Measurements from ENCODE around the gene HIGD1A.

Gene HIGD1A

DNA sequence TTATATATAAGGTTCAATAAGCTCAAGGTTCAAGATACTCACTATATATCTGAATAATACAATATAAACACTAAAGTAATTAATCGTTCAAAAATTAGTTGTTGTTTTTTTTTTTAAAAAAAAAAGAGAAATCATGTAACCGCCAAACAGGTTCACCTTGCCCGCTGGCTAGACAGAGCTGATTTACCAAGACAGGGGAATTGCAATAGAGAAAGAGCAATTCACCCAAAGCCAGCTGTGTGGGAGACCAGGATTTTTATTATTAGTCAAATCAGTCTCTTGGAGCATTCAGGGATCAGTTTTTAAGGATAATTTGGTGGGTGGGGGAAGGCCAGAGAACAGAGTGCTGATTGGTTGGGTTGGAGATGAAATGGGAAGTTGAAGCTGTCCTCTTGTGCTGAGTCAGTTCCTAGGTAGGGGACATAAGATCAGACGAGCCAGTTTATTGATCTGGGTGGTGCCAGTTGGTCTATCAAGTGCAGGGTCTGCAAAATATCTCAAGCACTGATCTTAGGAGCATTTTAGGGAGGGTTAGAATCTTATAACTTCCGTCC is 7.9 kb downstream of the HIGD1A start:
- H3K27ac ChIP-seq: no peak overlapping the region
- no peak overlapping the region for H3K4me3 ChIP-seq (ENCODE audit: low read depth, low read length)
- DNase-seq: no peak
- no peaks in the 10 kb centered on the region for H3K27me3 ChIP-seq (replicated peaks)
- H3K36me3 ChIP-seq (replicated peaks): peaks cover 8% of the 10 kb centered on the region
- no peak for TF ChIP-seq CTCF (IDR thresholded peaks at IDR 0.05; ENCODE audit: low read depth, low read length, missing control alignments)
- in situ Hi-C loops (cut with HindIII; ENCODE audit: low pct_ligation_motif_present, low sequenced_read_pairs): no loop called here

- in situ Hi-C loops (cut with HindIII; ENCODE audit: low pct_ligation_motif_present, low sequenced_read_pairs): no loop called here
- TF ChIP-seq CTCF (IDR thresholded peaks at IDR 0.05; ENCODE audit: low read depth, low read length, missing control alignments): no peak
- no peak overlapping the region for H3K27ac ChIP-seq
- H3K27me3 ChIP-seq (replicated peaks): no peaks in the 10 kb centered on the region
- no peak overlapping the region for H3K4me3 ChIP-seq (ENCODE audit: low read depth, low read length)
- peaks cover 8% of the 10 kb centered on the region for H3K36me3 ChIP-seq (replicated peaks)
- no peak for DNase-seq
Observed at GRCh38 chr3:42795621-42796181, 8.6 kb downstream of the HIGD1A start.

DNA sequence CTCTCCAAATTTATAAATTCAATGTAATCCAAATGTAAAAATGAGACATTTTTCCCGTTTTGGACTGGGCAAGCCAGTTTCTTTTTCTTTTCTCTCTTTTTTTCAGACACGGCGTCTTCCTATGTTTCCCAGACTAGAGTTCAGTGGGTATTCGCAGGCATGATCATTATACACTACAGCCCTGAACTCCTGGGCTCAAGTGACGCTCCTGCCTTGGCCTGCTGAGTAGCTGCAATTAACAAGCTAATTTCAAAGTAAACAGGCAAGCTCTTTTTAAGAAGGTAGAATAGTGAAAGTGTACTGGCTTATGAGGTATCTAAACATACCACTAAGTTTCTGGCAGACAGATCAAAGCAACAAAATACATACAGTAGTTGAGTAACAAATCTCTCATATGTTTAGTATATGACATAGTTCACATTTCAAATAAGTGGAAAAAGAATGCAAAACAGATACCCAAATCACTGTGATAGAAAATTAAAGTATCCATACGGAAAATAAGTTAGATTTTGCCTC is 13.5 kb downstream of the HIGD1A start:
- H3K27ac ChIP-seq: no peak overlapping the region
- TF ChIP-seq CTCF (IDR thresholded peaks at IDR 0.05; ENCODE audit: low read depth, low read length, missing control alignments): no peak
- no peak for DNase-seq
- H3K36me3 ChIP-seq (replicated peaks): peaks cover 15% of the 10 kb centered on the region
- in situ Hi-C loops (cut with HindIII; ENCODE audit: low pct_ligation_motif_present, low sequenced_read_pairs): no loop called here
- H3K4me3 ChIP-seq (ENCODE audit: low read depth, low read length): no peak overlapping the region
- no peaks in the 10 kb centered on the region for H3K27me3 ChIP-seq (replicated peaks)

DNA sequence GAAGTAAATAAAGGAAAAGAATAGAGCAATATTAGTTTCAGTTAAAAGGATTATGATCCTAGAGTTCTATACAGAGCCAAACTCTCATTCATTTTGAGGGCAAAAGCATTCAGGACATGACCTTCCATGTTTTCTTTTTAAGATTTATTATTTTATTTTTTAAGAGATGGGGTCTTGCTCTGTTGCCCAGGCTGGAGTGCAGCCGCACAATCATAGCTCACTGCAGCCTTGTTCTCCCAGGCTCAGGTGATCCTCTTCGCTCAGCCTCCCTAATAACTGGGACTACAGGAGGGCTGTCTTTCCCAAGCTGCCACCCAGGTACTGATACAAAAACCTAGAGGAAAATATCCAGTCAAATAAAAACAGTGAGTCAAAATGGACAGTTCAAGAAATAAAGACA is 17.7 kb downstream of the HIGD1A start:
- DNase-seq: no peak
- in situ Hi-C loops (cut with HindIII; ENCODE audit: low pct_ligation_motif_present, low sequenced_read_pairs): no loop called here
- Histone ChIP-seq H3K27ac (no peak overlapping the region), H3K27me3 (replicated peaks) (no peaks in the 10 kb centered on the region), H3K36me3 (replicated peaks) (peaks cover 14% of the 10 kb centered on the region), H3K4me3 (ENCODE audit: low read depth, low read length) (no peak overlapping the region)
- TF ChIP-seq CTCF (IDR thresholded peaks at IDR 0.05; ENCODE audit: low read depth, low read length, missing control alignments): no peak

DNA sequence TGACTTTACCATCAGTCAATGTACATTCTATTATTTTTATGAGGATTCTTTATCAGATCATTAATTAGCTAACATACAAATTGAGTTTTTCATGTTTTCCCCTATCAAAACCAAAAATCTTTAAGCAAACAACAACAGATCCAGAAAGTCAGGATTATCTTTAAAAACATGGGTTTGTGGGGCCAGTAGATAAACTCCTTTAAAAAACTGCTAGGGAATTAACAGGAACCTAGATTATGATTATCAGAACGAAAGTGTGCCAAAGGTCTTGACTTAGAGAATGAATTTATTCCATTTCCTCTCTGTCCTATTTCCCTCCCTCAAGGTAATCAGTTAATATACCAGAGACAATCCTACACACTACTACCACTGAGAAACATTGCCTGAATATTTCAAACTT is 18.1 kb downstream of the HIGD1A start:
- no peaks in the 10 kb centered on the region for H3K27me3 ChIP-seq (replicated peaks)
- in situ Hi-C loops (cut with HindIII; ENCODE audit: low pct_ligation_motif_present, low sequenced_read_pairs): no loop called here
- TF ChIP-seq CTCF (IDR thresholded peaks at IDR 0.05; ENCODE audit: low read depth, low read length, missing control alignments): no peak
- H3K36me3 ChIP-seq (replicated peaks): peaks cover 14% of the 10 kb centered on the region
- no peak for DNase-seq
- no peak overlapping the region for H3K4me3 ChIP-seq (ENCODE audit: low read depth, low read length)
- no peak overlapping the region for H3K27ac ChIP-seq

Measured in brain microvascular endothelial cell (primary cell).